Measurements from ENCODE around the gene SMIM17. TPM values are rescaled to one million over a fixed set of nuclear protein-coding genes. Genes with fewer than 3 reads are reported as not detected.
"Not testable (repeated sequence)": the region's sequence is repeated elsewhere in the genome, so short reads cannot be mapped to it uniquely, and the experiment has no call there.

SMIM17 gene
- total and polyA plus RNA-seq, 5 donors from 2014 or later, result 0.45 TPM; not detected in 4

DNA sequence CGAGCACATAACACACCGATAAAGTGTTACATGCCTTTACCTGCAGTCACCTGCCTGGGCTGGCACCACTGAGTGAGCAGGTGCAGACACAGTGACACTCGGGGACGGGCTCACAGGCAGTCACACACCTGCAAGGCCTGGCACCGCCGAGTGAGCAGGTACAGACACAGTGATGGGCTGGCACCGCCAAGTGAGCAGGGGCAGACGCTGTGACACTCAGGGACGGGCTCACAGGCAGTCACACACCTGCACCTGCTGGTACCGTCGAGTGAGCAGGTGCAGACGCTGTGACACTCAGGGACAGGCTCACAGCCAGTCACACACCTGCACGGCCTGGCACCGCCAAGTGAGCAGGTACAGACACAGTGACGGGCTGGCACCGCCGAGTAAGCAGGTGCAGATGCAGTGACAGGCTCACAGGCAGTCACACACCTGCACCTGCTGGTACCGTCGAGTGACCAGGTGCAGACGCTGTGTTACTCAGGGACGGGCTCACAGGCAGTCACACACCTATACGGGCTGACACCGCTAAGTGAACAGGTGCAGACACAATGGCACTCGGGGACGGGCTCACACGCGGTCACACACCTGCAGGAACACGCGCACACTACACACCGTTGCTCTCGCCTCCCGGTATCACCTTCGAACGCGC is 28.1 kb downstream of the SMIM17 start:
- Histone ChIP-seq H3K27me3 (ENCODE audit: control insufficient read depth, insufficient read depth, low read length) (no peaks in the 10 kb centered on the region), H3K27ac (ENCODE audit: insufficient read depth, low read length, poor library complexity, severe bottlenecking) (no peak overlapping the region), H3K36me3 (ENCODE audit: control insufficient read depth, insufficient read depth, low read length) (no peaks in the 10 kb centered on the region), H3K9me3 (ENCODE audit: control insufficient read depth in 2 of 2, low read length in 2 of 2) (peaks cover 2 to 17% of the 10 kb centered on the region in 2 experiments), H3K4me1 (ENCODE audit: control insufficient read depth, insufficient read depth, low read length, poor library complexity, severe bottlenecking) (peaks cover 7% of the 10 kb centered on the region), H3K4me3 (ENCODE audit: low read depth, low read length) (peak overlapping the region; percentile 59)
- peaks cover 0 to 20% (median 2%) of the 10 kb centered on the region in 7 donors for H3K9me3 Mint-ChIP-seq
- no peaks in the 10 kb centered on the region for H3K27me3 Mint-ChIP-seq
- peak overlapping the region; percentile 56 to 86 (median 79) for H3K27ac Mint-ChIP-seq
- peak; percentile 25 to 42 for ATAC-seq (ENCODE audit: low read depth in 2 of 2)
- H3K4me1 Mint-ChIP-seq, result peaks cover 0 to 28% (median 3%) of the 10 kb centered on the region in 4 donors
- H3K4me3 Mint-ChIP-seq, result peak overlapping the region; percentile 61 to 94 (median 88)
- peaks cover 3% of the 10 kb centered on the region for H3K36me3 Mint-ChIP-seq
- DNase-seq, result no peak

DNA sequence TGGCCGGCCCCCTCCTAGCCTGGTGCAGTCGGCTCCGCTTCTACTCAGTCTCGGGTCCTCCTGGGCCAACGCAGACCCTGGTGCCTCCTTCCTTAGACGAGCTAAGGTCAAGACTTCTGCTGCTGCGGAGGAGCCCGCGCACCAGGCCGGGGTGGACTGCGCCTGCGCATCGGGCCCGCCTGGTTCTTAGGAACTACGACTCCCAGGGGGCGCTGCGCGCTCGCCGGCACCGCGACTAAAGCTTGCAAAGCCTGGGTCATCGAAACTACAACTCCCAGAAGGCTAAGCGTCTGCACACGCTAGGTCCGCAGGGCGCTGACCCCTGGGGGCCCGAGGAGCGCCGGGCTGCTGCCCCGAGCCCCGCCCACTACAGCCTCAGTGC is 28.6 kb downstream of the SMIM17 start, which contains the start of gene ZNF835:
ZNF835 (minus strand) TSS at position 145 of the 382 bp plus-strand sequence. CDS start 6,559 bp downstream, outside the sequence.
- ATAC-seq (ENCODE audit: low read depth in 2 of 2) (peak; percentile 79 to 82), DNase-seq (peak; percentile 59 to 80 (median 61))
- no peaks in the 10 kb centered on the region for H3K27me3 ChIP-seq (ENCODE audit: control insufficient read depth, insufficient read depth, low read length)
- H3K36me3 ChIP-seq (ENCODE audit: control insufficient read depth, insufficient read depth, low read length), result no peaks in the 10 kb centered on the region
- Mint-ChIP-seq H3K36me3 (peaks cover 3% of the 10 kb centered on the region), H3K4me1 (peaks cover 0 to 28% (median 3%) of the 10 kb centered on the region in 4 donors), H3K27me3 (no peaks in the 10 kb centered on the region), H3K4me3 (peak within 1 kb of the TSS; percentile 61 to 94 (median 88)), H3K9me3 (peaks cover 0 to 20% (median 2%) of the 10 kb centered on the region in 7 donors), H3K27ac (peak within 1 kb of the TSS; percentile 56 to 86 (median 79))
- peaks cover 4 to 17% of the 10 kb centered on the region in 2 experiments for H3K9me3 ChIP-seq (ENCODE audit: control insufficient read depth in 2 of 2, low read length in 2 of 2)
- H3K27ac ChIP-seq (ENCODE audit: insufficient read depth, low read length, poor library complexity, severe bottlenecking), result no peak within 1 kb of the TSS
- H3K4me3 ChIP-seq (ENCODE audit: low read depth, low read length), result peak within 1 kb of the TSS; percentile 59
- peaks cover 7% of the 10 kb centered on the region for H3K4me1 ChIP-seq (ENCODE audit: control insufficient read depth, insufficient read depth, low read length, poor library complexity, severe bottlenecking)

DNA sequence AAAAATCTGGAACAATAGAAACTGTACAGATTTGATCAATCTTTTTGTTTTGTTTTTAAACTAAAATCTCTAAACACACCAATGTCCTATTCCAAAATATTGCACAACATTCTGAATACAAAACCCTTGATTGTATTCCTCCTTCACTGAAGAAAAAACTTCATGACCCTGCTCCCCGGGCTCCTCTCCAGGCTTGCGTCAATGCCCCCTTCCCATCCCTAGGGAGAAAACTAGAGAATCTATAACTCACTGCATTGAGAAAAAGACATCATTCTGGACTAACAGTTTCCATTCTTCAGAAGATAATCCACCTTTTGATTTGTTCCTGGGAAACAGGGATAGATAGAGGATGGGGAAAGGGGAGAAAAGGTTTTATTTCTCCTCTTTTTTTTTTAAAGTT is 29.7 kb downstream of the SMIM17 start:
- H3K4me3 Mint-ChIP-seq, result peak overlapping the region in 2 of 4 donors; percentile 55 to 65

DNA sequence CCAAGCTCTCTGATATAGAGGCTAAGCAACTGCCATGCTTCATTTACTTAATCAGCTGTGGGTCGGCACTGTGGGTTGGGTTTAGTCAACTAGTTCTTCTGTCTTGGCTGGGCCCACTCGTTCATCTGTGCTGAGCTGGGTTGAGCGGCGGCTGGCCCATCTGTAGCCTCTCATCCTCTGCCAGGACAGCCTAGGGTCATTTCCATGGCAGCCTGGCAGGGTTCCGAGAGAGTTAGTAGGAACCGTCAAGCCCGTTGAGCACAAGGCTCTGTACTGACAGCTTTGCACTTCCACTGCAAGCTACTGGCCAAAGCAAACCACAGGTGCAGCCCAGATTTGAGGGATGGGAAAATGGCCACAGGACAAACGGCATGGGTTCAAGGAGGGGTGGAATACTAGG is 35.2 kb downstream of the SMIM17 start:
- Histone ChIP-seq H3K4me3 (ENCODE audit: low read depth, low read length) (no peak overlapping the region), H3K4me1 (ENCODE audit: control insufficient read depth, insufficient read depth, low read length, poor library complexity, severe bottlenecking) (no peaks in the 10 kb centered on the region), H3K36me3 (ENCODE audit: control insufficient read depth, insufficient read depth, low read length) (no peaks in the 10 kb centered on the region), H3K27ac (ENCODE audit: insufficient read depth, low read length, poor library complexity, severe bottlenecking) (no peak overlapping the region), H3K27me3 (ENCODE audit: control insufficient read depth, insufficient read depth, low read length) (no peaks in the 10 kb centered on the region), H3K9me3 (ENCODE audit: control insufficient read depth in 2 of 2, low read length in 2 of 2) (peaks cover 8 to 11% of the 10 kb centered on the region in 2 experiments)
- Mint-ChIP-seq H3K9me3 (peaks cover 0 to 13% (median 5%) of the 10 kb centered on the region in 7 donors), H3K4me3 (no peak overlapping the region), H3K36me3 (no peaks in the 10 kb centered on the region), H3K27me3 (no peaks in the 10 kb centered on the region), H3K4me1 (peaks cover 0 to 4% (median 0%) of the 10 kb centered on the region in 4 donors), H3K27ac (no peak overlapping the region)
- DNase-seq, result no peak
- ATAC-seq (ENCODE audit: low read depth in 2 of 2), result no peak

More for the DNA sequence above, 29.7 kb downstream of the SMIM17 start:
- not testable (repeated sequence) for H3K4me3 ChIP-seq (ENCODE audit: low read depth, low read length); H3K27me3 ChIP-seq (ENCODE audit: control insufficient read depth, insufficient read depth, low read length); H3K27ac Mint-ChIP-seq; H3K27ac ChIP-seq (ENCODE audit: insufficient read depth, low read length, poor library complexity, severe bottlenecking); H3K36me3 Mint-ChIP-seq; H3K4me1 ChIP-seq (ENCODE audit: control insufficient read depth, insufficient read depth, low read length, poor library complexity, severe bottlenecking); ATAC-seq (ENCODE audit: low read depth in 2 of 2); H3K36me3 ChIP-seq (ENCODE audit: control insufficient read depth, insufficient read depth, low read length); DNase-seq; H3K27me3 Mint-ChIP-seq
- peaks cover 0 to 19% (median 2%) of the 10 kb centered on the region in 7 donors for H3K9me3 Mint-ChIP-seq
- H3K4me1 Mint-ChIP-seq, result peaks cover 0 to 28% (median 3%) of the 10 kb centered on the region in 4 donors
- peaks cover 6 to 14% of the 10 kb centered on the region in 2 experiments for H3K9me3 ChIP-seq (ENCODE audit: control insufficient read depth in 2 of 2, low read length in 2 of 2)

DNA sequence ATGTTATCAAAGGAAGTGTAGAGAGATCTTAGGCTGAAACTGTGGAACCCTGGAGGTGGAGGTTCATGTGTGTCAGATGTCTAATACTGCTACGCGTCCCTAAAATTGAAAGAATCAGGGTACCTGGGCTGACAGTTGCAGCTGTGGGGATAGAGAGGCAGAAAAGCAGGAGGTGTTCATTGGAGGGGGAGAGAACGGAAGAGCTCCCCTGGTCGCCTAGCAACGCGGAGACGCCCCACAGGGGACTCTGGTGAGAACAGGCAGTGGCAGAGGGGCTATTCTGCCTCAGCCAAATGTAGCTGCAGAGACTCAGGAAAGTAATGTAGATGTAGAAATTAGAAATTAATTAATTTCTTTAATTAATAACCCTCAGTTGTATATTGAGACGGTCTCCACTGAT is 38.7 kb downstream of the SMIM17 start:
- Histone ChIP-seq H3K4me1 (ENCODE audit: control insufficient read depth, insufficient read depth, low read length, poor library complexity, severe bottlenecking) (no peaks in the 10 kb centered on the region), H3K36me3 (ENCODE audit: control insufficient read depth, insufficient read depth, low read length) (no peaks in the 10 kb centered on the region), H3K27ac (ENCODE audit: insufficient read depth, low read length, poor library complexity, severe bottlenecking) (no peak overlapping the region), H3K9me3 (ENCODE audit: control insufficient read depth in 2 of 2, low read length in 2 of 2) (peaks cover 5 to 20% of the 10 kb centered on the region in 2 experiments), H3K4me3 (ENCODE audit: low read depth, low read length) (no peak overlapping the region), H3K27me3 (ENCODE audit: control insufficient read depth, insufficient read depth, low read length) (no peaks in the 10 kb centered on the region)
- Mint-ChIP-seq H3K9me3 (peaks cover 0 to 17% (median 14%) of the 10 kb centered on the region in 7 donors), H3K4me3 (no peak overlapping the region), H3K4me1 (no peaks in the 10 kb centered on the region), H3K27ac (no peak overlapping the region), H3K27me3 (no peaks in the 10 kb centered on the region), H3K36me3 (peaks cover 4% of the 10 kb centered on the region)
- ATAC-seq (ENCODE audit: low read depth in 2 of 2) (no peak), DNase-seq (no peak)

DNA sequence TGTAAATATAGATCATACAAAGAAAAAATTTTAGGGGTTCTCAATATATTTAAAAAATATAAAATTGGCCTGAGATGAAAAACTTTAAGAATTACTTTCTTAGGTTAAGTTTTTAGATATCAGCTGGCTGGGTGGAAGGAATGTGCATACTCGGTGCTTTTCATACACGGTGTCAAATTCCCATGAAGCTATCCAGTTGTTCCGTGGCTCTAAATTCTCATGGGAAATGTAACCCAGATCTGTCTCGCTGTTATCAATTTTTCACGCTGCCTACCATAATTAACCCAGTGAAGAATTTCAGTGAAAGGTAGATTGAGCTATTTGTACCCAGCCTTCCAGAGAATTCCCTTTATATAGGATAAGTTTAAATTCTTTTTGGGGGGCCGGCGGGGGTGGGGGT is 40.2 kb downstream of the SMIM17 start:
- H3K4me3 Mint-ChIP-seq, result no peak overlapping the region
- H3K27ac ChIP-seq (ENCODE audit: insufficient read depth, low read length, poor library complexity, severe bottlenecking), result no peak overlapping the region
- H3K36me3 ChIP-seq (ENCODE audit: control insufficient read depth, insufficient read depth, low read length), result no peaks in the 10 kb centered on the region
- no peaks in the 10 kb centered on the region for H3K4me1 Mint-ChIP-seq
- no peak for DNase-seq
- no peaks in the 10 kb centered on the region for H3K27me3 ChIP-seq (ENCODE audit: control insufficient read depth, insufficient read depth, low read length)
- no peak for ATAC-seq (ENCODE audit: low read depth in 2 of 2)
- peaks cover 0 to 21% (median 11%) of the 10 kb centered on the region in 7 donors for H3K9me3 Mint-ChIP-seq
- H3K27me3 Mint-ChIP-seq, result no peaks in the 10 kb centered on the region
- no peak overlapping the region for H3K4me3 ChIP-seq (ENCODE audit: low read depth, low read length)
- H3K27ac Mint-ChIP-seq, result no peak overlapping the region
- peaks cover 2 to 19% of the 10 kb centered on the region in 2 experiments for H3K9me3 ChIP-seq (ENCODE audit: control insufficient read depth in 2 of 2, low read length in 2 of 2)
- peaks cover 4% of the 10 kb centered on the region for H3K36me3 Mint-ChIP-seq
- H3K4me1 ChIP-seq (ENCODE audit: control insufficient read depth, insufficient read depth, low read length, poor library complexity, severe bottlenecking), result no peaks in the 10 kb centered on the region

DNA sequence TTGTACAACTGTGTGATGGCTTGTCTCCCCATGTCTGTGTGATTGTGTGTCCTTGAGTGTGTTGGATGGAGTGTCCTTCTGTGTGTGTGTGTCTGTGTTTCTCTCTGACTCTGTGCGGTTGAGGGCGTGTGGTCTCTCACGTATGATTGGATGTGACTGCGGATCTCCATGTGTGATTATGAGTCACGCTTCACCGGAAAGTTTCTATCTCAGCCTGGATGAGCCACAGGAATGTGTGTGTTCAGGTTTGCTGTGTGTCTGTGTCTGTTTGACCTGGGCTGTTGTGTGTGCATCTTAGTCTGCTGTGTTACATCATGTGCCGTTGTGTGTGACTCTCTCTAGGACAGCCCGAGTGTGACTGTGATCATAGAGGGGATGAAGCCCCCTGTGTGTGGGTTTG is 44.1 kb downstream of the SMIM17 start:
- ATAC-seq (ENCODE audit: low read depth in 2 of 2) (no peak), DNase-seq (no peak)
- Histone ChIP-seq H3K4me1 (ENCODE audit: control insufficient read depth, insufficient read depth, low read length, poor library complexity, severe bottlenecking) (no peaks in the 10 kb centered on the region), H3K27me3 (ENCODE audit: control insufficient read depth, insufficient read depth, low read length) (no peaks in the 10 kb centered on the region), H3K27ac (ENCODE audit: insufficient read depth, low read length, poor library complexity, severe bottlenecking) (no peak overlapping the region), H3K9me3 (ENCODE audit: control insufficient read depth in 2 of 2, low read length in 2 of 2) (peaks cover 2 to 28% of the 10 kb centered on the region in 2 experiments), H3K36me3 (ENCODE audit: control insufficient read depth, insufficient read depth, low read length) (no peaks in the 10 kb centered on the region), H3K4me3 (ENCODE audit: low read depth, low read length) (no peak overlapping the region)
- Mint-ChIP-seq H3K9me3 (peaks cover 0 to 35% (median 15%) of the 10 kb centered on the region in 7 donors), H3K27me3 (no peaks in the 10 kb centered on the region), H3K4me3 (no peak overlapping the region), H3K36me3 (peaks cover 4% of the 10 kb centered on the region), H3K27ac (no peak overlapping the region), H3K4me1 (peaks cover 0 to 2% (median 0%) of the 10 kb centered on the region in 4 donors)

Data from CD4-positive, CD25-positive, alpha-beta regulatory T cell (primary cell).